GM12892 (cell line): ENCODE measurements around the gene CPHXL2.

ENCODE experiments used
- POLR2A ChIP-seq: IDR thresholded peaks from 2 replicates; pipeline ENCODE4 v1.6.1; 2011; ENCODE audit warnings: low read depth, low read length, control low read depth
- POLR2AphosphoS5 ChIP-seq: IDR thresholded peaks from 2 replicates; pipeline ENCODE4 v1.6.1; 2011; ENCODE audit warnings: low read depth, low read length, control low read depth
- TAF1 ChIP-seq: IDR thresholded peaks from 2 replicates; pipeline ENCODE4 v1.6.1; 2011; ENCODE audit warnings: low read depth, mild to moderate bottlenecking, control low read depth, low read length, borderline replicate concordance

GRCh38 chr16:75622761-75623605, 53.8 kb downstream of the CPHXL2 start, which contains the start of gene ADAT1:
- TF ChIP-seq POLR2AphosphoS5 = peak; percentile 92
- peak; percentile 95 for TF ChIP-seq POLR2A
- peak; percentile 72; the same call in 1 of the 2 replicates for TF ChIP-seq TAF1
